ENCODE measurements around the gene FGD5. TPM values are rescaled to one million over a fixed set of nuclear protein-coding genes. Genes with fewer than 3 reads are reported as not detected.
"Not testable (repeated sequence)": the region's sequence is repeated elsewhere in the genome, so short reads cannot be mapped to it uniquely, and the experiment has no call there.

FGD5 gene
- total RNA-seq, 1 donor from 2014 or later = 0.22 TPM

DNA sequence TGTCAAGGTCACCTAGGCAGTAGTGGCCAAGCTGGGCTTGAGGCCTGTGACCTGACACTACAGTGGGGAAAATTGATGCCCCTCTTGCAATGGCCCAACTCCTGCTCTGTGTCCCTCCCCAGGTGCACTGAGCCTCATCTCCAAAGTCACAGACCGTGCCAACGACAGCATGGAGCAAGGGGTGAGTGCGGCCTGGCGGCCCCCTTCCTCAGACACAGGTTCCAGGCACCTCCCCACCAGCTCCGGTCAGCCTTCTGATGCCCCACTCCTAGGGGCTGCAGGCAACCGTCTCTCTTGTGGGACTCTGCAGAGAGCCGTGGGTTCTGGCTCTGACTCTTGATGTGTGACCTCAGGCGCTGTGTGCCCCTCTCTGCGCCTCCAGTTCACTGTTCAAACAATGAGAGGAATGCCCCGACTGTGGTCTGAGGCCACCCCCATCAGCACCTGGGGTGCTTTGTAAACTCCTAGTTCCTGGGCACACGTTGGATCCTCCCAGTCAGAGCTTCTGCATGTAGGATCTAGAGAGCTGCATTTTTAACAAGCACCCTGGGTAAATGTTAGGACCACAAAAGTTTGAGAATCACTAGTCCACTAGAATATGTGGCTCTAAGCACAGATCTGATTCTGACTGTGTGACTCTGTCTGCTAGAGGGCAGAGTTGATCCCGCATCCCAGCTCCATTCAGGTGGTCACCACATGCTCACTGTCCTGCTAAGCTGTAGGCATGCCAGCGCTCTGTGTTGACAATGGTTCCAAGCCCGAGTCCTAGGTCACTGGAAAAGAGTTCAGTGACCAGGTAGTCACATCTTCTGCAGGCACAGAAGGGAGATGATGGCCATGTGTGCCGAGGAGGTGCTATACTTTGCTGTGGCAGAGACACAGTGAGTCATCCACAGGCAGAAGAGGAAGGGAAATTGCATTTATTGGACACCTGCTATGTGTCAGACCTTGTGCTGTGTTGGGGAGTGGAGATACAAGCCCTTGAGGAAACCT, 82.4 kb downstream of the FGD5 start:
- no peak for DNase-seq (ENCODE audit: low spot score)
- peaks cover 3% of the 10 kb centered on the region for H3K36me3 Mint-ChIP-seq (ENCODE audit: low read depth)
- peaks cover 47% of the 10 kb centered on the region for H3K27me3 Mint-ChIP-seq (ENCODE audit: low read depth)
- no peaks in the 10 kb centered on the region for H3K4me1 Mint-ChIP-seq (ENCODE audit: low read depth)
- TF ChIP-seq, protein P1, sequence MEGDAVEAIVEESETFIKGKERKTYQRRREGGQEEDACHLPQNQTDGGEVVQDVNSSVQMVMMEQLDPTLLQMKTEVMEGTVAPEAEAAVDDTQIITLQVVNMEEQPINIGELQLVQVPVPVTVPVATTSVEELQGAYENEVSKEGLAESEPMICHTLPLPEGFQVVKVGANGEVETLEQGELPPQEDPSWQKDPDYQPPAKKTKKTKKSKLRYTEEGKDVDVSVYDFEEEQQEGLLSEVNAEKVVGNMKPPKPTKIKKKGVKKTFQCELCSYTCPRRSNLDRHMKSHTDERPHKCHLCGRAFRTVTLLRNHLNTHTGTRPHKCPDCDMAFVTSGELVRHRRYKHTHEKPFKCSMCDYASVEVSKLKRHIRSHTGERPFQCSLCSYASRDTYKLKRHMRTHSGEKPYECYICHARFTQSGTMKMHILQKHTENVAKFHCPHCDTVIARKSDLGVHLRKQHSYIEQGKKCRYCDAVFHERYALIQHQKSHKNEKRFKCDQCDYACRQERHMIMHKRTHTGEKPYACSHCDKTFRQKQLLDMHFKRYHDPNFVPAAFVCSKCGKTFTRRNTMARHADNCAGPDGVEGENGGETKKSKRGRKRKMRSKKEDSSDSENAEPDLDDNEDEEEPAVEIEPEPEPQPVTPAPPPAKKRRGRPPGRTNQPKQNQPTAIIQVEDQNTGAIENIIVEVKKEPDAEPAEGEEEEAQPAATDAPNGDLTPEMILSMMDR (IDR thresholded peaks at IDR 0.05) = no peak
- peaks cover 12% of the 10 kb centered on the region for H3K9me3 Mint-ChIP-seq (ENCODE audit: low read depth)
- no peak overlapping the region for H3K27ac Mint-ChIP-seq (ENCODE audit: unreplicated experiment)
- H3K4me3 Mint-ChIP-seq (ENCODE audit: unreplicated experiment) = no peak overlapping the region

DNA sequence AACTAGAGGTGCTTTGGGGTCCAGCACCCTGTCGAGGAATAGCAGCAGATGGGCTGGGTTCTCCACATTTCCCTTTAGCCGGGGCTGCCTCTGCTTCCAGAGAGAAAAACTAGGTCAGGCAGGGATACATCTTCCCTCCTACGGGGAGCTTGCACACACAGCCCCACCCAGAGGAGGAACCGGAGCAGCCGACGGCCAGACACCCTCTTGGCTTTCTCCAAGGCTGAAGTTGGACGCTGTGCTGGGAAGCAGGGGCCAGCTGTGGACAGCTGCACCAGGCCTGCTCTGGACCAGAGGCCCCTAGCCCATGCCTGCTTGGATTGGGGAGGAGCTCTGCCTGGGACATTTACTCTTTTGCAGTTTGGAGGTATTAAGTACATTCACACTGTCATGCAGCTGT, 84.0 kb downstream of the FGD5 start:
- Mint-ChIP-seq H3K9me3 (ENCODE audit: low read depth) (peaks cover 12% of the 10 kb centered on the region), H3K27me3 (ENCODE audit: low read depth) (peaks cover 38% of the 10 kb centered on the region), H3K4me3 (ENCODE audit: unreplicated experiment) (no peak overlapping the region), H3K27ac (ENCODE audit: unreplicated experiment) (no peak overlapping the region), H3K36me3 (ENCODE audit: low read depth) (peaks cover 3% of the 10 kb centered on the region), H3K4me1 (ENCODE audit: low read depth) (no peaks in the 10 kb centered on the region)
- TF ChIP-seq, protein P1 (IDR thresholded peaks at IDR 0.05) = no peak
- no peak for DNase-seq (ENCODE audit: low spot score)

DNA sequence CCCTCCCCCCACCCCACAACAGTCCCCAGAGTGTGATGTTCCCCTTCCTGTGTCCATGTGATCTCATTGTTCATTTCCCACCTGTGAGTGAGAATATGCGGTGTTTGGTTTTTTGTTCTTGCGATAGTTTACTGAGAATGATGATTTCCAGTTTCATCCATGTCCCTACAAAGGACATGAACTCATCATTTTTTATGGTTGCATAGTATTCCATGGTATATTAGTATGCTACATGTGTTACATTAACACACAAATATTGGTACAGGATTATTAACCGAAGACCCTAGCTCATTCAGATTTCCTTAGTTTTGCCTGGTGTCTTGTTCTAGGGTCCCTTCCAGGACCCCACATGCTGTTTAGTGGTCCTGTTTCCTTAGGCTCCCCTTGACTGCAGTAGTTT, 84.7 kb downstream of the FGD5 start:
- peaks cover 12% of the 10 kb centered on the region for H3K9me3 Mint-ChIP-seq (ENCODE audit: low read depth)
- DNase-seq (ENCODE audit: low spot score); H3K36me3 Mint-ChIP-seq (ENCODE audit: low read depth); H3K4me3 Mint-ChIP-seq (ENCODE audit: unreplicated experiment); H3K4me1 Mint-ChIP-seq (ENCODE audit: low read depth); H3K27ac Mint-ChIP-seq (ENCODE audit: unreplicated experiment): not testable (repeated sequence)
- peaks cover 34% of the 10 kb centered on the region for H3K27me3 Mint-ChIP-seq (ENCODE audit: low read depth)

DNA sequence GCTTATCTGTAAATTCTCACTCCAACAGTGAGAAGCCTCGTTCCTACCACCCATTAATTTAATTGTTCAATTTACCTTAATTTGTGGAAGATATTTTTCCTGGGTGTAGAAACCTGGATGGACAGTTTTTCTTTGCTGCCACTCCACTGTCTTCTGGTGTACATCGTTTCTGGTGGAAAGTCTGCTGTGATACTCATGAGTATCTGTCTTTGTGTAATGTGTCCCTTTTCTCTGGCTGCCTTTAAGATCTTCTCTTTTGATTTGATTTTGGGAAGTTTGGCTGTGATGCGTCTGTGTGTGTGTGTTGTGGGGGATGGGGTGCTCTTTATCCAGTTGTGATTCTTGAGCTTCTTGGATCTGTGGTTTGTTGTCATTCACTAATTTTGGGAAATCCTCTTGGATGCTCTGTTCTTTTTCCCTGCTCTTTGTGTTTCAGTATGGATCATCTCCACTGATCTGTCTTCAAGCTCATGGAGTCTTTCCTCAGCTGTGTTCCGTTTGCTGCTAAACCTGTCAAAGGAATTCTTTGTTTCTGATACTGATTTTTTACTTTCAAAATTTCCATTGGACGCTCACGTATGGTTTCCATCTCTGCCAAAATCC, 86.4 kb downstream of the FGD5 start:
- no peak overlapping the region for H3K4me3 Mint-ChIP-seq (ENCODE audit: unreplicated experiment)
- H3K36me3 Mint-ChIP-seq (ENCODE audit: low read depth) = peaks cover 3% of the 10 kb centered on the region
- peaks cover 21% of the 10 kb centered on the region for H3K27me3 Mint-ChIP-seq (ENCODE audit: low read depth)
- no peak for DNase-seq (ENCODE audit: low spot score)
- no peaks in the 10 kb centered on the region for H3K4me1 Mint-ChIP-seq (ENCODE audit: low read depth)
- peaks cover 12% of the 10 kb centered on the region for H3K9me3 Mint-ChIP-seq (ENCODE audit: low read depth)
- no peak overlapping the region for H3K27ac Mint-ChIP-seq (ENCODE audit: unreplicated experiment)
- TF ChIP-seq, protein P1 (IDR thresholded peaks at IDR 0.05) = no peak

DNA sequence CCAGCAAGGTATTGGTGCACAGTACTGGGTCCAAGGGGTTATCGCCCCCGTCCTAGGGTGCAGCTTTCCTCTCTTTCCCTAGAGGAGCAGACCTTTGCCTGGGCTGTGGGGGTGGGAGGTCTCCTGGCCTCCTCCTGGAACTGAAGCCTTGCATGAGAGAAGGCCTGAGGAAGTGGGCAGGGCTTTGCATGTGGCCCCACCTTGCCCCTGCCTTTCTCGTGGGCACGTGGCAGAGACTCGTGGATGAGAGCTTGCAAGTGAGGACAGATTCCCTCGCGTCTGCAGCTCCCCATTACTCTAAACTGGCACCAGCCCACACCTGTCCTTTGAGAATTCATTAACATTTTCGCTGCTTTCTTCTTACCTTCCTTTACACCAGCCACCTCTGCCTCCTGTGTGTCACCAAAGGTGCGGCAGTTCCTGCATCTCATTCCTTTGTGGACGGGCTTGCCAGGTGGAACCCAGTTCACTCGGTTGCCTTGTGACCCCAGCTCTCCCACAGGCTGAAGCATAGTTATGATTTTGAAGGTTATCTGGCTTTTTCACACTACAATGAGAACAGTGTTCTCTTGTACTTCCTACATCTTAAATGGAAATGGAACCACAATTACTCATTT, 87.7 kb downstream of the FGD5 start:
- H3K27me3 Mint-ChIP-seq (ENCODE audit: low read depth) = peaks cover 23% of the 10 kb centered on the region
- H3K9me3 Mint-ChIP-seq (ENCODE audit: low read depth) = peaks cover 12% of the 10 kb centered on the region
- DNase-seq (ENCODE audit: low spot score) = no peak
- no peak overlapping the region for H3K4me3 Mint-ChIP-seq (ENCODE audit: unreplicated experiment)
- H3K4me1 Mint-ChIP-seq (ENCODE audit: low read depth) = no peaks in the 10 kb centered on the region
- TF ChIP-seq, protein P1 (IDR thresholded peaks at IDR 0.05) = no peak
- H3K36me3 Mint-ChIP-seq (ENCODE audit: low read depth) = peaks cover 3% of the 10 kb centered on the region
- no peak overlapping the region for H3K27ac Mint-ChIP-seq (ENCODE audit: unreplicated experiment)
